DMS114 treated with DMSO at 0.1 percent for 48 hours (cell line): Measurements from ENCODE around the gene KNOP1.

Source experiments
- DNase-seq: peaks from one replicate; lab custom pipeline; 2025; ENCODE audit not compliant: unreplicated experiment; lab: John Stamatoyannopoulos, UW

The KNOP1 gene

GRCh38 chr16:19708296-19709205 lies 9.5 kb downstream of the KNOP1 start:
- no peak for DNase-seq

GRCh38 chr16:19707569-19708295 lies 10.3 kb downstream of the KNOP1 start:
- DNase-seq: no peak

GRCh38 chr16:19706846-19707245 lies 11.2 kb downstream of the KNOP1 start:
- DNase-seq: no peak

- DNase-seq: no peak
These were observed 12.2 kb downstream of the KNOP1 start for GRCh38 chr16:19705843-19706242.

DNA sequence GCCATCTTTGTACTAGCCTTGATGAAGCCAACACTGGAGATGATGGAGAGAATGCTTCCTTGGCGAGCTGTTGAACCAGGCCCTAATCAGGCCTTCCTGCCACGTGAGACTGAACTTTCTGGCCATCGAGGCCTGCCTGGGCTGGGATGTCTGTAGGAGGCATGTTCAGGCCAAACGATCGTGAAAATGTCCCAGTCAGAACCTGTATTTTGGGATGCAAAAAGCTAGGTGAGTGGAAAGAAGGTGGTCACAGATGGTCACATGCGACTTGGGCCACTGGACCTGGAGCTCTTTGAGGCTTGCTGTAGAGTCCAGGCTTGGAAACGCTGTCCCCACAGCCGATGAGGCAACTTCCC lies 12.9 kb downstream of the KNOP1 start:
- DNase-seq: no peak

- no peak for DNase-seq
These were observed 13.5 kb downstream of the KNOP1 start for GRCh38 chr16:19704321-19705145.

GRCh38 chr16:19703172-19703889 lies 14.7 kb downstream of the KNOP1 start:
- no peak for DNase-seq

DNA sequence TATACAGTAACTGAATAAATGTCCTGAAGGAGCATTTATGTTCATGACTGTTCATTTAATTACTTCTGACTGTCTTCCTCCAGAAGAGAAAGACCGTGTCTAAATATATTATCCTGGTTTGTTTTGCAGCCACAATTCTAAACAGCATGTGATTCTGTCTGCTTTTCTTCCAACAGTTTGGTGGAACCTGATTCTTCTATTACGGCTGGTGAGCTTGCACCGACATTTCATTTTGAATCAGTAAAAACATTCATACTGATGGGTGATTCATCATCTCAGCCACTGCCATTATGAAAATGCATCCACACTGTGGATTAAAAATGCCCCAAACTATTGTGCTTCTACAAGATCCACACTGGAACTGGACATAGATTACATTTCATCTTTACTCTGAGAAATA lies 16.9 kb downstream of the KNOP1 start:
- DNase-seq: no peak

- DNase-seq: no peak
These were observed 17.7 kb downstream of the KNOP1 start for GRCh38 chr16:19700319-19700781.

DNA sequence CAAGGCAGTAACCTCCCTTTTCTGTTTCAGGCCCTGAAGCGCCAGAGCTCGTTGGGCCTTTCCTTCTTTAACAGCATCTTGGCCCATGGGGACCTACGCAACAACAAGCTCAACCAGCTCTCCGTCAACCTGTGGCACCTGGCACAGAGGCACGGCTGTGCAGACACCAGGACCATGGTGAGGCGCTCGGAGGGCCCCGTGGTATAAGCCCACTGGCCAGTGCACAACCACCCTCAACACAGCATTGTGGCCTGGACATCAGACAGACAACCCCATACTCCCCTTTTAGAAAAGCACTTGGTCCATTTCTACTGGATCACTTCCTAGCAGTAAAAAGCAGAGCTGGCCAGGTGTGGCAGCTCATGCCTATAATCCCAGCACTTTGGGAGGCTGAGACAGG lies 18.6 kb downstream of the KNOP1 start:
- no peak for DNase-seq

- DNase-seq: no peak
These were observed 19.3 kb downstream of the KNOP1 start for GRCh38 chr16:19698480-19699465.

- DNase-seq: no peak
These were observed 20.2 kb downstream of the KNOP1 start for GRCh38 chr16:19697756-19698318.

DNA sequence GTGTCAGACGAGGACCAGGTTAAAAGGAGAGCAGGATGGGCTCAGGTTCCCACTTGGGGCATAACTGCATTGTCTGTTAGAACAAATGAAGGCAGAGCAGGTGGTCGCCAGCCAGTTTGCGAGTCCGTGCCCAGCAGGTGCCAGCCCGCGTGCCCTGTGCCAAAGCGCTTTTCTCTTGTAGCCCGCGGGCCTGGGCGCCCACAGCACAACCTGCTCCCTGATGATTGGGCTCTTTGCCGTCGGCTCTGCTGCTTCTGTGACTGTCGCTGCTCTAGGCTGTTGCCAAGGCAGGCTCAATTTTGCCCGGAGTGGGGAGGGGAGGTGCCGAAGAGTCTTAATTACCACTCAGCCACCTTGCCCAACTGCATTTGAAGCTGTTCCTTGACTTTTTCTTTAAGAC lies 21.1 kb downstream of the KNOP1 start:
- no peak for DNase-seq

DNA sequence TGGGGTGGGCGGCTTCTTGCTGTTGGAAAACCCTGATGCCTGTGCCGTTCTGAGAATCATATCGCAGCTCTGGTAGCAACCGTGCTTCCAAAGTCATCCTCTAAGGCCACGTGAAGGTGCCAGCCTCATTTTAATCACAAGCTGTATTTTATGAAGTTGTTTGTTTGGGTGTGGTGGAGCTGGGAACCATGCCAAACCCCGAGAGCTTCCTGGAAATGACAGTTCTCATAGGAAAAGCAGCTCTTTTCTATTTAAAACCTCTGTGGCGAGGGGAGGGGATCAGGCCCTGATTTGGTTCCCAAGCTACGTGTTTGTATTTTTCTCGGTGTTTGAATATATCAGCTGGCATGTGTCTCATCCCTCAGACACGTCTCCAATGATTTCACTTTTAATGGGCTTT lies 21.7 kb downstream of the KNOP1 start:
- no peak for DNase-seq

DNA sequence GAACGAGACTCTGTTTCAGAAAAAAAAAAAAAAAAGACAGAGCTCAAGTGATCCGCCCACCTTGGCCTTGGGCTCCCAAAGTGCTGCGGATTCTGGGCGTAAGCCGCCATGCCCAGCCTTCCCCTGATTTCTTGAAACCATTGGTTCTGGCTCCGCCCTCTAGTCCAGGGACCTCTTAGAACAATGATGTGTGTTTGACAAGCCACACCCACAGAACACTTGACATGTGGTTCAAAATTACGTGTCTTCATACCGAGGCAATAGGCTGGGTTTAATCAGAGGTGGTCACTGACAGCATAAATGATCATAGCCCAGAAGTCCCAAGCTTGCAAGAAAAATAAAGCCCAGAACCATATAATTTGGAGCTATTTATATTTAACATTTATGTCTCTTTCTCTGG lies 23.0 kb downstream of the KNOP1 start:
- no peak for DNase-seq

DNA sequence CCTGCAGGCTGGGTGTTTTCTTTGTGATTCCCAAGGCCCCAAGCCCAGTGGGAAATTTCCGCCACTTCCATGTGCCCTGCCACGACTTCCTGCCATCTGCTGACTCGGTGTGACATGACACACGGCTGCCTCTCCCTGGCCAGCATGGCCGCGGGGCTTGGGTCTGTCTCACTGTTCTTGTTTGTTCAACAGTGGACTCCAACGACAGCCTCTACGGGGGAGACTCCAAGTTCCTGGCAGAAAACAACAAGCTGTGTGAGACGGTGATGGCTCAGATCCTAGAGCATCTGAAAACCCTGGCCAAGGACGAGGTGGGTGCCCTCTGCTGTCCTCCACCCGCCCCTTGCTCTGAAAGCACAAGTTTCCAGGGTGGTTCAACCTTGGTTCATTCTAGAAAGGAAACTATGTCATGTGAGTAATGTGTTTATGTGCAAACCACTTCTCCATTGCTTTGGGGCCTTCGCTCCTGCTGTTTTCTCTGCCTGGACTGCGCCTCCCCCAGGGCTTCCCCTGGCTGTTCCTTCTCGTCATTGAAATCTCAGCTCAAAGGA lies 26.8 kb downstream of the KNOP1 start:
- no peak for DNase-seq

DNA sequence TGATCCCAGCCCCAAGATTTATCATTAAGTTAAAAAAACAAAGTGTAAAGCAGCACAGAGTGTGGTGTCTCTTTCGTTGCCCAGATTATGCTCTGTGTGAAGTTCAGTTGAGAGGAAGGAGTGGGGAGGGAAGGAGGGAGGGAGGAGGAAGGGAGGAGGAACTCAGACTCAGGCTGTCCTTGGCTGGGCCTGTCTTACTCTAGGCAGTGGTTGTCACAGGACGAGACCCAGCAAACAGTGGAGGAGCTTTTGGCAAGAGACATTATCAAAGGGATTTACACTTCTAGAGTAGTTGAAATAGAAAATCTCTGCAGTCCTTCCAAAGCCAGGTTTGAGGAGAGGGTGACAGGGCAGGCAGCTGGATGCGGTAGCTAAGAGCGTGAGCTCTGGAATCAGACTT lies 27.8 kb downstream of the KNOP1 start:
- DNase-seq: no peak

DNA sequence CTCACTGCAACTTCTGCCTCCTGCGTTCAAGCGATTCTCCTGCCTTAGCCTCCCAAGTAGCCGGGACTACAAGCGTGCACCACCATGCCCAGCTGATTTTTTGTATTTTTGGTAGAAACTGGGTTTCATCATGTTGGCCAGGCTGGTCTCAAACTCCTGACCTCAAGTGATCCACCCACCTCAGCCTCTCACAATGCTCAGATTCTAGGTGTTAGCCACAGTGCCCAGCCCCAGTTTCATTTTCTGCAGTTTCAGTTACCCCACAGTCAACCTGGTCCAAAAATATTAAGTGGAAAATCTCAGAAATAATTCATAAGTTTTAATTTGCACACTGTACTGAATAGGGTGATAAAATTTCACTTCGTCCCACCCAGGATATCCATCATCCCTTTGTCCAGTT lies 28.7 kb downstream of the KNOP1 start:
- DNase-seq: no peak
